HepG2 (cell line): ENCODE data around the gene PYGB.

Experiments
- CENPBD1 ChIP-seq: sonication (generic); formaldehyde crosslinking; IDR thresholded peaks from 2 replicates; pipeline ENCODE4 v1.8.0; 2022; ENCODE audit warnings: missing genetic modification reagents, low read depth, mild to moderate bottlenecking, borderline replicate concordance
- CTCF ChIP-seq: sonication (generic); formaldehyde crosslinking; IDR thresholded peaks from 2 replicates; pipeline ENCODE4 v1.5.0; 2020; ENCODE audit warnings: mild to moderate bottlenecking, missing genetic modification reagents, moderate library complexity
- POLR2G ChIP-seq: fragments of 200-400 bp; formaldehyde crosslinking; IDR thresholded peaks from 2 replicates; pipeline ENCODE4 v1.6.1; 2018; ENCODE audit warnings: mild to moderate bottlenecking, low read depth, low read length, moderate library complexity
- SMAD1 ChIP-seq: sonication (generic); formaldehyde crosslinking; IDR thresholded peaks from 2 replicates; pipeline ENCODE4 v1.4.0; 2020; ENCODE audit warnings: missing genetic modification reagents, low read depth, mild to moderate bottlenecking, borderline replicate concordance
- ZNF431 ChIP-seq: sonication (generic); formaldehyde crosslinking; IDR thresholded peaks from 2 replicates; pipeline ENCODE4 v1.9.0; 2022; ENCODE audit warnings: missing genetic modification reagents, low read depth, mild to moderate bottlenecking, borderline replicate concordance
- ZNF546 ChIP-seq: sonication (generic); formaldehyde crosslinking; conservative IDR thresholded peaks from 2 replicates; pipeline ENCODE4 v1.8.1; 2023; ENCODE audit warnings: mild to moderate bottlenecking, missing genetic modification reagents
- ZNF556 ChIP-seq: sonication (generic); formaldehyde crosslinking; IDR thresholded peaks from 2 replicates; pipeline ENCODE4 v1.4.0; 2020; ENCODE audit warnings: mild to moderate bottlenecking, missing genetic modification reagents, borderline replicate concordance
- ZNF687 ChIP-seq: sonication (generic); formaldehyde crosslinking; IDR thresholded peaks from 2 replicates; pipeline ENCODE4 v1.5.1; 2020; ENCODE audit warnings: mild to moderate bottlenecking, missing genetic modification reagents, moderate library complexity
- ZNF761 ChIP-seq: sonication (generic); formaldehyde crosslinking; conservative IDR thresholded peaks from 2 replicates; pipeline ENCODE4 v1.4.0; 2020; ENCODE audit warnings: mild to moderate bottlenecking, missing genetic modification reagents

GRCh38 chr20:25317351-25318075, 69.6 kb downstream of the PYGB start:
- TF ChIP-seq ZNF556 (CRISPR knock-in tag) (no peak), CENPBD1 (CRISPR knock-in tag) (no peak), ZNF431 (CRISPR knock-in tag) (no peak), ZNF761 (CRISPR knock-in tag) (no peak), ZNF687 (0 out of 2 replicates have a peak, but pooled peaks have one; percentile 17), POLR2G (no peak), SMAD1 (no peak), ZNF546 (CRISPR knock-in tag) (no peak), CTCF (CRISPR knock-in tag) (no peak)
